A549 (cell line): ENCODE data around the gene TANGO2.

Source experiments
- EP300 ChIP-seq, 2 experiments: fragments of >200 bp; sonication (Bioruptor Twin); formaldehyde crosslinking; IDR thresholded peaks; 2 replicates in 1 of 2; 3 replicates in 1 of 2; pipeline ENCODE4 v1.6.1; 2016 to 2017
- GATA3 ChIP-seq: IDR thresholded peaks from 2 replicates; pipeline ENCODE4 v1.6.1; 2012; ENCODE audit warnings: borderline replicate concordance
- HOXA7 ChIP-seq: fragments of 250-450 bp; sonication (Bioruptor Pico); IDR thresholded peaks from 2 replicates; pipeline ENCODE4 v1.5.0; 2020; ENCODE audit warnings: mild to moderate bottlenecking, moderate library complexity
- JUN ChIP-seq, 2 experiments: fragments of >200 bp; sonication (Bioruptor Twin); formaldehyde crosslinking; IDR thresholded peaks; 2 replicates in 1 of 2; 3 replicates in 1 of 2; pipeline ENCODE4 v1.6.1; 2016 to 2017
- JUNB ChIP-seq: fragments of >200 bp; sonication (Bioruptor Twin); formaldehyde crosslinking; IDR thresholded peaks from 2 replicates; pipeline ENCODE4 v1.6.1; 2016
- POLR2A ChIP-seq: IDR thresholded peaks from 2 replicates; pipeline ENCODE4 v1.6.1; 2012; ENCODE audit warnings: mild to moderate bottlenecking, low read length
- RFX5 ChIP-seq: fragments of 450-650 bp; IDR thresholded peaks from 2 replicates; pipeline ENCODE4 v1.7.1; 2014; ENCODE audit warnings: antibody characterized with exemption, mild to moderate bottlenecking, moderate library complexity
- USF2 ChIP-seq: fragments of 450-650 bp; IDR thresholded peaks from 2 replicates; pipeline ENCODE4 v1.6.1; 2014; ENCODE audit warnings: antibody characterized with exemption
- TF ChIP-seq, protein P1 (sequence below): fragments of >200 bp; sonication (Bioruptor Twin); formaldehyde crosslinking; IDR thresholded peaks from 3 replicates; pipeline ENCODE4 v1.5.1; 2016
- TF ChIP-seq, protein P2 (sequence below): fragments of 150-350 bp; IDR thresholded peaks from 2 replicates; pipeline ENCODE4 v1.6.1; 2014; ENCODE audit warnings: low read depth, mild to moderate bottlenecking, low read length

DNA sequence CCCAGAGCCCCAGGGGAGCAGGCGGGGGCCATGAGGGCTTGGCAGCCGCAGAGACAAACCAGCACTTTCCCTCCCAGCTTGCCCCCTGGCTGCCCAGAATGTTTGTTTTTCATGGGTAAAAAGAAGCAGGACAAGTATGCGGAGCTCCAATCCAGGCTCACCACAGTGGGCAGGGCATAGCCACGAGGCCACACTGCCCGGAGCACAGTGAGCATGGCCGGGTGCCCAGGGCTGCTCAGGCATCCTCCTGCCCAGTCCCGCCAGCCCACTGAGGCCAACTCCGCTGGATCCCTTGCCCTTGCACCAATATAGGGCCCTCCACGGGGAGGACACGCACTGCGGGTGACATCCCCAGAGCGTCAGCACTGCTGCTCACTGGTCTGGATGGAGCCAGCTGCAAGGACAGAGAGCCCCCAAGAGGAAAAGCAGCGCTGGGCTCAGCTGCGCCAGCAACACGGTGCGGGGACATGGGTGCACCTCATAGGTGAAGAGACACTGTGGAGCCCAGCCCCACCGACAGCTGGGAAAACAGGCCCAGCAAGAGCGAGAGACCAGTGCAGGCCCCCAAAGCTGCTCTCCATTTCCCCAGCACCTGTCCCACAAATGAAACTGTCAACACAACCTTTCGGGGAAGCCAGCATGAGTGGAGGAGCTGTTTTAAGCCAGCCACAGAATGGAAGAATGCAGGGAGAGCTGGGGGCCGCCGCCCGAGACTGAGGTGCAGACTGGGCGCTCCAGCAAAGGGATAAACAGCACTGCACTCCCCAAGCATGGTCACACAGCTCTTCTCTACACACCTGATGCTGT is 29.1 kb upstream of the TANGO2 start:
- no peak for TF ChIP-seq HOXA7
- no peak for TF ChIP-seq GATA3
- TF ChIP-seq, protein P1, sequence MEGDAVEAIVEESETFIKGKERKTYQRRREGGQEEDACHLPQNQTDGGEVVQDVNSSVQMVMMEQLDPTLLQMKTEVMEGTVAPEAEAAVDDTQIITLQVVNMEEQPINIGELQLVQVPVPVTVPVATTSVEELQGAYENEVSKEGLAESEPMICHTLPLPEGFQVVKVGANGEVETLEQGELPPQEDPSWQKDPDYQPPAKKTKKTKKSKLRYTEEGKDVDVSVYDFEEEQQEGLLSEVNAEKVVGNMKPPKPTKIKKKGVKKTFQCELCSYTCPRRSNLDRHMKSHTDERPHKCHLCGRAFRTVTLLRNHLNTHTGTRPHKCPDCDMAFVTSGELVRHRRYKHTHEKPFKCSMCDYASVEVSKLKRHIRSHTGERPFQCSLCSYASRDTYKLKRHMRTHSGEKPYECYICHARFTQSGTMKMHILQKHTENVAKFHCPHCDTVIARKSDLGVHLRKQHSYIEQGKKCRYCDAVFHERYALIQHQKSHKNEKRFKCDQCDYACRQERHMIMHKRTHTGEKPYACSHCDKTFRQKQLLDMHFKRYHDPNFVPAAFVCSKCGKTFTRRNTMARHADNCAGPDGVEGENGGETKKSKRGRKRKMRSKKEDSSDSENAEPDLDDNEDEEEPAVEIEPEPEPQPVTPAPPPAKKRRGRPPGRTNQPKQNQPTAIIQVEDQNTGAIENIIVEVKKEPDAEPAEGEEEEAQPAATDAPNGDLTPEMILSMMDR = no peak
- no peak for TF ChIP-seq POLR2A
- no peak for TF ChIP-seq USF2
- TF ChIP-seq EP300 (IDR thresholded peaks at IDR 0.05) = no peak
- TF ChIP-seq, protein P2, sequence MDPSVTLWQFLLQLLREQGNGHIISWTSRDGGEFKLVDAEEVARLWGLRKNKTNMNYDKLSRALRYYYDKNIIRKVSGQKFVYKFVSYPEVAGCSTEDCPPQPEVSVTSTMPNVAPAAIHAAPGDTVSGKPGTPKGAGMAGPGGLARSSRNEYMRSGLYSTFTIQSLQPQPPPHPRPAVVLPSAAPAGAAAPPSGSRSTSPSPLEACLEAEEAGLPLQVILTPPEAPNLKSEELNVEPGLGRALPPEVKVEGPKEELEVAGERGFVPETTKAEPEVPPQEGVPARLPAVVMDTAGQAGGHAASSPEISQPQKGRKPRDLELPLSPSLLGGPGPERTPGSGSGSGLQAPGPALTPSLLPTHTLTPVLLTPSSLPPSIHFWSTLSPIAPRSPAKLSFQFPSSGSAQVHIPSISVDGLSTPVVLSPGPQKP = no peak
- TF ChIP-seq RFX5 = no peak
- no peak for TF ChIP-seq JUNB
- TF ChIP-seq JUN (IDR thresholded peaks at IDR 0.05) = no peak
